WTC11 (cell line): Measurements from ENCODE around the gene ABCB4.

Experiments
- NFATC4 ChIP-seq: fragments of 250-450 bp; sonication (Bioruptor Pico); IDR thresholded peaks from 2 replicates; pipeline ENCODE4 v1.9.0; 2021; ENCODE audit warnings: mild to moderate bottlenecking
- NR3C1 ChIP-seq: sonication (generic); formaldehyde crosslinking; conservative IDR thresholded peaks from 2 replicates; pipeline ENCODE4 v1.8.1; 2023; ENCODE audit warnings: low read depth, mild to moderate bottlenecking, missing genetic modification reagents
- ZNF121 ChIP-seq: sonication (generic); formaldehyde crosslinking; IDR thresholded peaks from 2 replicates; pipeline ENCODE4 v1.8.0; 2023; ENCODE audit warnings: missing genetic modification reagents
- TF ChIP-seq, protein P1 (sequence below): fragments of 200-600 bp; IDR thresholded peaks from 2 replicates; pipeline ENCODE4 v1.8.0; 2022; ENCODE audit warnings: antibody characterized with exemption

DNA sequence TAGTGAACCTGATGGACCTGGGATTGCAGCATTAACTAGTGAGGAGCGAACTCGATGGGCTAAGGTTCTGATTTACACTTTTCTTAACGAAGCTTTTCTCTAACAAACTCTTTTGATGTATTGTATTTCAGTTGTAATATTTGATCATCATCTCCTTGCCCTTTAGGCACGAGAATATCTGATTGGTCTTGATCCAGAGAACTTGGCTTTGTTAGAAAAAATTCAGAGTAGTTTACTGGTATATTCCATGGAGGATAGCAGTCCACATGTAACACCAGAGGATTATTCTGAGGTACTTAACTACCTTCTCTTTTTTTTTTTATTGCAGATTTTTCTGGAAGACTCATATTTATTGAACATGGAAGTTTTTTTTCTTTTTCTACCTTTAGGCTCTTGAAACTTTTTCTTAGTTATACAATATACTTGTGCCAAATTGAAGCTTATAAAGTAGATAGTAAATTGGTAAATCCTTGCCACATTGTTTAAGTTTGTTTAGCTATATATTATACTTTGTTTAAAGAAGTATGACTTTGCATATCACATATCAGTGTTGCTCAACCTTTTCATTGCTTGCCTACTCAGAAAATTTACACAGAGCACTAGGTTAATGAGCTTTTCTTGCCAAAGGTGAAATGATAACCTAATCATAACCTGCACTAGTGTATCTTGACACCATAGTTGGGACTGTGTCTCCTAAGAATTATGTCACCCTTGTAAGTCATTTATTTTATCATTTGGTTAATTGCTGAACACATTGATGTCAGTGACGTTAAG lies 99.6 kb downstream of the ABCB4 start:
- no peak for TF ChIP-seq NFATC4 (CRISPR knock-in tag)
- no peak for TF ChIP-seq NR3C1
- TF ChIP-seq, protein P1, sequence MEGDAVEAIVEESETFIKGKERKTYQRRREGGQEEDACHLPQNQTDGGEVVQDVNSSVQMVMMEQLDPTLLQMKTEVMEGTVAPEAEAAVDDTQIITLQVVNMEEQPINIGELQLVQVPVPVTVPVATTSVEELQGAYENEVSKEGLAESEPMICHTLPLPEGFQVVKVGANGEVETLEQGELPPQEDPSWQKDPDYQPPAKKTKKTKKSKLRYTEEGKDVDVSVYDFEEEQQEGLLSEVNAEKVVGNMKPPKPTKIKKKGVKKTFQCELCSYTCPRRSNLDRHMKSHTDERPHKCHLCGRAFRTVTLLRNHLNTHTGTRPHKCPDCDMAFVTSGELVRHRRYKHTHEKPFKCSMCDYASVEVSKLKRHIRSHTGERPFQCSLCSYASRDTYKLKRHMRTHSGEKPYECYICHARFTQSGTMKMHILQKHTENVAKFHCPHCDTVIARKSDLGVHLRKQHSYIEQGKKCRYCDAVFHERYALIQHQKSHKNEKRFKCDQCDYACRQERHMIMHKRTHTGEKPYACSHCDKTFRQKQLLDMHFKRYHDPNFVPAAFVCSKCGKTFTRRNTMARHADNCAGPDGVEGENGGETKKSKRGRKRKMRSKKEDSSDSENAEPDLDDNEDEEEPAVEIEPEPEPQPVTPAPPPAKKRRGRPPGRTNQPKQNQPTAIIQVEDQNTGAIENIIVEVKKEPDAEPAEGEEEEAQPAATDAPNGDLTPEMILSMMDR: no peak
- no peak for TF ChIP-seq ZNF121 (CRISPR knock-in tag)
